AG04450 (cell line): ENCODE results near the gene POLD3. TPM values are rescaled to one million over a fixed set of nuclear protein-coding genes. Genes with fewer than 3 reads are reported as not detected.

ENCODE experiments used
- CTCF ChIA-PET: fragments of 300-600, 350-600 bp; formaldehyde crosslinking; extraction: SDS; loops from one replicate; lab custom pipeline; 2022; ENCODE audit warnings: antibody characterized with exemption, inconsistent platforms; lab: Charles Lee
- POLR2A ChIA-PET: fragments of 350-600 bp; formaldehyde crosslinking; extraction: SDS; loops from one replicate; lab custom pipeline; 2021; ENCODE audit warnings: antibody characterized with exemption, inconsistent platforms; lab: Yijun Ruan, JAX
- DNase-seq: peaks from one replicate; pipeline ENCODE4 v3.0.0-alpha.2; 2011; ENCODE audit warnings: low read depth, low spot score
- H3K27ac ChIP-seq: one replicate; pipeline ENCODE4 v1.5.1; 2012; ENCODE audit warnings: low read depth, low read length, control low read depth
- H3K27me3 ChIP-seq: one replicate; pipeline ENCODE4 v1.6.0; 2012; ENCODE audit warnings: low read length; ENCODE audit not compliant: control insufficient read depth, insufficient read depth
- H3K4me3 ChIP-seq: 2 replicates; pipeline ENCODE4 v1.5.1; 2011; ENCODE audit warnings: mild to moderate bottlenecking, low read depth, low read length, control low read depth
- H3K9me3 ChIP-seq: 2 replicates; pipeline ENCODE4 v1.5.1; 2012; ENCODE audit warnings: low read length; ENCODE audit not compliant: control insufficient read depth, insufficient read depth
- CTCF ChIP-seq: IDR thresholded peaks from 2 replicates; pipeline ENCODE4 v1.5.1; 2011; ENCODE audit warnings: low read depth, low read length, control low read depth, inconsistent platforms
- polyA plus RNA-seq: library from polyadenylated mRNA; depleted of rRNA; stranded (reverse); fragments of >200 nt; gene quantifications from 2 replicates; pipeline ENCODE4 v1.2.3, GENCODE V29; 2011

POLD3 gene
- polyA plus RNA-seq, 1 experiment, result 14.8 TPM

DNA sequence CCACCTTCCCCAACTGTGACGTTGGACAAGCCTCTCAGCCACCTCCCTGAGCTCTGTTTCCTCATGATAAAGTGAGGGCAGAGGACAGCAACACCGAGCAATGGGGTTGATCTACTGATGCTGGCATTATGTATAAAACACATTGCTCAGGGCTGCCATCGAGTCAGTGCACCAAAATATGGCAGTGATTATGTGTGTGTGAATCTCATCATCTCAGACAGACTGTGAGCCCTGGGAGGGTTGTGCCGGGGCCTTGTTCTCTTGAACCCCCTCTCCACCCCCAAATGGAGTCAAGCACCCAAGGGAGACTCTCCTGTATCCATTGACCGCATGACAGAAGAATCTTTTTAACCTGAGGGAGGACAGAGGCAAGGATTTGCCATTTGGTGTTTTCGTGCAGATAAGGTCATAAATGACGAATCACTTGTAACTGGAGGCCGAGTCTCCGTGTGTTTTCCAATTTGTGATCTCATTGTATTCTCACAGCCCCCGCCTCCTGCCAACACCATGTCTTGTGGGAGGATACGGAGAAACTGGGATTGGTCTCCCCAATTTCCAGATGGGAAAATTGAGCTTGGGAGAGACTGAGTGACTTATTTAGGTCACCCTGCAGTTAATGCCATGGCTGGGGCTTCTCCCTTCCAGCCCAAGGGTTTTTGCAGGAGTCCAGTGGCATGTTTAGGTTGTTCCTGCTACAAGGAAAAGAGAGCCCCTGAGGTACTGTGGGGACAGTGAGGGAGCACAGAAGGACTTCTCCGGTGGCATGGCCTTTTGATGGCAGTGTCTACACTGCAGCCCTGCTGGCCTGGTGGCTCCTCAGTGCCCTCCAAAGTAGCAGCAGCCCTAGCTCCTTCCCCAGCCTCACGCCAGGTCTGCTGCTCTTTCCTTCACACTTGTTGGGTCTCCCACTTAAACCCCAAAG is 86.5 kb downstream of the POLD3 start:
- Histone ChIP-seq H3K4me3 (no peak overlapping the region), H3K9me3 (peaks cover 10% of the 10 kb centered on the region), H3K27ac (no peak overlapping the region), H3K27me3 (no peaks in the 10 kb centered on the region)
- CTCF ChIA-PET, result interaction anchor here (0.7 kb wide), 1 partner anchor 24 kb away, joined by 3 read pairs; no protein-coding TSS in a partner anchor
- no peak for TF ChIP-seq CTCF
- POLR2A ChIA-PET, result no interaction called here
- no peak for DNase-seq

GRCh38 chr11:74679513-74679865 is 87.1 kb downstream of the POLD3 start:
- no peak overlapping the region for H3K27ac ChIP-seq
- H3K27me3 ChIP-seq, result no peaks in the 10 kb centered on the region
- peaks cover 9% of the 10 kb centered on the region for H3K9me3 ChIP-seq
- TF ChIP-seq CTCF, result no peak
- CTCF ChIA-PET, result no interaction called here
- H3K4me3 ChIP-seq, result no peak overlapping the region
- POLR2A ChIA-PET, result no interaction called here
- DNase-seq, result no peak

- ChIA-PET CTCF (interaction anchor here (0.9 kb wide), 1 partner anchor 22 kb away, joined by 3 read pairs; no protein-coding TSS in a partner anchor), POLR2A (no interaction called here)
- H3K27me3 ChIP-seq, result no peaks in the 10 kb centered on the region
- H3K27ac ChIP-seq, result no peak overlapping the region
- peaks cover 7% of the 10 kb centered on the region for H3K9me3 ChIP-seq
- H3K4me3 ChIP-seq, result no peak overlapping the region
- TF ChIP-seq CTCF, result no peak
- no peak for DNase-seq
Observed at GRCh38 chr11:74680035-74680671, 87.8 kb downstream of the POLD3 start.

DNA sequence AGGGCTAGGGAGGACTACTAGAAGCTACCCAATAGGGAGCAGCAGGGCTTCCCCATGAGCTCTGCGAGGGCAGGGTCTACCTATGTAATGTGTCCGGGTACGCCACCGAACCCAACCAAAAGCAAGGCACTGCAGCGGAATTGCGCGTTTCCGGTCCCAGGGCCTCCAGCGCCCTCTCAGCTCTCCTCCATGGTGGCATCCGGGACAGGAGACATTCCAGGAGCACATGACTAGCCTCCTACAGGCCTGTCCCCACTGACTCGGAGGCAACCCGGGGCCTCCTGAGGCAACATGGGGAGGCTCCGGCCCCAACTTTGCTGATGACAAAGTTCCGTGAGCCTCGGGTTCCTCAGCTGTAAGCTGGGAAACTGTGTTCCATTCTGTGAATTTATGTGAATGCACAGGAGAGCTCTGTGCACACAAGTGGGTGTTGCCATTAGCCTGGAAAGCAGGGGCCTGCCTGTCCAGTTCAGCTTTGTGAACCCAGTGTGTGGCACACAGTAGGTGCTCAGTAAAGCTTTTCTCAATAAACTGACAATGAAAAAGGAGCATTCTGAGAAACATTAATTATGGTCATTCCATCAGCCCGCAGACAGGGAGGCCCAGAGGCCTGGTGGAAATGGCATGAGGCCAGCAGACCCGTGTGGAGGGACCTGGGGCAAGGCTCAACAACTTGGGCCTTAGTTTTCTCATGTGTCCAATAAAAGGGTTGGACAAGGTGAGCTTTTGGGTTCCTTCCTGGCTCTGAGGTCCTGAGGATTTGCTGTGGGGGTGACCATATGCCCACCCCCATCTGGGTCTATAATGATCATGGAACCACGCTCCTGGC is 88.5 kb downstream of the POLD3 start:
- no peak overlapping the region for H3K27ac ChIP-seq
- peaks cover 7% of the 10 kb centered on the region for H3K9me3 ChIP-seq
- no peak for TF ChIP-seq CTCF
- no peaks in the 10 kb centered on the region for H3K27me3 ChIP-seq
- H3K4me3 ChIP-seq, result no peak overlapping the region
- CTCF ChIA-PET, result interaction anchor here (0.9 kb wide), 1 partner anchor 22 kb away, joined by 3 read pairs; no protein-coding TSS in a partner anchor
- no peak for DNase-seq
- POLR2A ChIA-PET, result no interaction called here
